Measurements from ENCODE around the gene CT47B1. TPM values are rescaled to one million over a fixed set of nuclear protein-coding genes. Genes with fewer than 3 reads are reported as not detected.
"Not testable (repeated sequence)": the region's sequence is repeated elsewhere in the genome, so short reads cannot be mapped to it uniquely, and the experiment has no call there.

Gene CT47B1
- not detected in 2 replicates for total RNA-seq (2014; rRNA removed)
- not detected for Bru-seq, nascent RNA
- not detected for BruChase-seq, experiment 1, labeled RNA remaining after a 6-hour chase
- not detected for BruChase-seq, experiment 2, labeled RNA remaining after a 2-hour chase
- long read RNA-seq = 0 reads

- H3K27ac ChIP-seq (ENCODE audit: low read length); H3K79me2 ChIP-seq (ENCODE audit: low read length); ATAC-seq; CTCF ChIA-PET; H3K9ac ChIP-seq (ENCODE audit: low read length); H3K4me1 ChIP-seq (ENCODE audit: insufficient read depth, low read length); H3K4me3 ChIP-seq (ENCODE audit: low read length); H3K9me2 ChIP-seq (replicated peaks; ENCODE audit: low read length); H3K4me2 ChIP-seq (ENCODE audit: low read length); H3F3A ChIP-seq (ENCODE audit: low read length, unreplicated experiment); DNase-seq; H3K36me3 ChIP-seq (ENCODE audit: low read depth, low read length); intact Hi-C loops (cut with micrococcal nuclease); H4K20me1 ChIP-seq (ENCODE audit: low read length); H3K9me3 ChIP-seq (ENCODE audit: low read length); POLR2A ChIA-PET (ENCODE audit: unreplicated experiment); H3K27me3 ChIP-seq (ENCODE audit: low read length); BruUV-seq (replicated peaks); H2AFZ ChIP-seq (ENCODE audit: low read length): not testable (repeated sequence)
Measured at GRCh38 chrX:120875766-120876165, at the start of gene CT47B1. TSS of gene CT47B1 (minus strand) at chrX:120875866. CDS start at chrX:120875670, 196 bp downstream.

- POLR2A ChIA-PET (ENCODE audit: unreplicated experiment) = no interaction called here
- Histone ChIP-seq H3K9ac (ENCODE audit: low read length) (no peak overlapping the region), H3K9me2 (replicated peaks; ENCODE audit: low read length) (no peaks in the 10 kb centered on the region), H3K27me3 (ENCODE audit: low read length) (no peaks in the 10 kb centered on the region), H3K4me2 (ENCODE audit: low read length) (no peak overlapping the region), H3K9me3 (ENCODE audit: low read length) (no peaks in the 10 kb centered on the region), H3K79me2 (ENCODE audit: low read length) (no peaks in the 10 kb centered on the region), H3K27ac (ENCODE audit: low read length) (no peak overlapping the region), H3F3A (ENCODE audit: low read length, unreplicated experiment) (no peaks in the 10 kb centered on the region), H3K36me3 (ENCODE audit: low read depth, low read length) (no peaks in the 10 kb centered on the region), H2AFZ (ENCODE audit: low read length) (no peak overlapping the region), H4K20me1 (ENCODE audit: low read length) (no peaks in the 10 kb centered on the region), H3K4me1 (ENCODE audit: insufficient read depth, low read length) (no peaks in the 10 kb centered on the region), H3K4me3 (ENCODE audit: low read length) (no peak overlapping the region)
- BruUV-seq (replicated peaks) = no TSS peak
- DNase-seq (no peak), ATAC-seq (no peak)
- TF ChIP-seq EZH2phosphoT487 (IDR thresholded peaks at IDR 0.05; ENCODE audit: borderline replicate concordance, low read length) = no peak
- no peak for TF ChIP-seq EZH2 (IDR thresholded peaks at IDR 0.05; ENCODE audit: low read length, unreplicated experiment)
- no peak for TF ChIP-seq CTCF (conservative IDR thresholded peaks at IDR 0.05; ENCODE audit: low read depth, low read length)
- intact Hi-C loops (cut with micrococcal nuclease) = no loop called here
- CTCF ChIA-PET = no interaction called here
Measured at GRCh38 chrX:120874678-120875557, 748 bp downstream of the CT47B1 start.

- Histone ChIP-seq H3K4me3 (ENCODE audit: low read length) (no peak overlapping the region), H3K9me3 (ENCODE audit: low read length) (no peaks in the 10 kb centered on the region), H3F3A (ENCODE audit: low read length, unreplicated experiment) (no peaks in the 10 kb centered on the region), H3K4me2 (ENCODE audit: low read length) (no peak overlapping the region), H3K9me2 (replicated peaks; ENCODE audit: low read length) (no peaks in the 10 kb centered on the region), H3K9ac (ENCODE audit: low read length) (no peak overlapping the region), H4K20me1 (ENCODE audit: low read length) (no peaks in the 10 kb centered on the region), H3K27ac (ENCODE audit: low read length) (no peak overlapping the region), H3K79me2 (ENCODE audit: low read length) (no peaks in the 10 kb centered on the region), H3K36me3 (ENCODE audit: low read depth, low read length) (no peaks in the 10 kb centered on the region), H3K27me3 (ENCODE audit: low read length) (no peaks in the 10 kb centered on the region), H2AFZ (ENCODE audit: low read length) (no peak overlapping the region), H3K4me1 (ENCODE audit: insufficient read depth, low read length) (no peaks in the 10 kb centered on the region)
- intact Hi-C loops (cut with micrococcal nuclease) = no loop called here
- DNase-seq = peak; percentile 51
- ATAC-seq = no peak
- TF ChIP-seq CTCF (conservative IDR thresholded peaks at IDR 0.05; ENCODE audit: low read depth, low read length) = peak; percentile 50
- no peak for TF ChIP-seq EZH2 (IDR thresholded peaks at IDR 0.05; ENCODE audit: low read length, unreplicated experiment)
- ChIA-PET POLR2A (ENCODE audit: unreplicated experiment) (no interaction called here), CTCF (interaction anchor here (0.9 kb wide), 1 partner anchor 67 kb away, joined by 3 read pairs; no protein-coding TSS in a partner anchor)
- BruUV-seq (replicated peaks) = no TSS peak
Measured at GRCh38 chrX:120857240-120857639, 18.4 kb downstream of the CT47B1 start.

Measured in PC-3 (cell line).